A673 (cell line): ENCODE measurements around the gene PKLR.
A peak's percentile ranks its signal among the peaks of the same experiment; 100 is the strongest.

Source experiments
- EZH2 ChIP-seq: fragments of 200-600 bp; sonication (generic); IDR thresholded peaks from 2 replicates; pipeline ENCODE4 v1.6.1; 2017; ENCODE audit warnings: borderline replicate concordance, low read depth, mild to moderate bottlenecking, mixed read lengths, antibody characterized with exemption, low read length; ENCODE audit not compliant: poor library complexity, severe bottlenecking
- TF ChIP-seq, protein P1 (sequence below): fragments of 300-800, 200-600 bp; sonication (generic); conservative IDR thresholded peaks from 2 replicates; pipeline ENCODE4 v1.5.1; 2017; ENCODE audit warnings: low read depth, mild to moderate bottlenecking, antibody characterized with exemption, low read length, moderate library complexity, mixed read lengths

DNA sequence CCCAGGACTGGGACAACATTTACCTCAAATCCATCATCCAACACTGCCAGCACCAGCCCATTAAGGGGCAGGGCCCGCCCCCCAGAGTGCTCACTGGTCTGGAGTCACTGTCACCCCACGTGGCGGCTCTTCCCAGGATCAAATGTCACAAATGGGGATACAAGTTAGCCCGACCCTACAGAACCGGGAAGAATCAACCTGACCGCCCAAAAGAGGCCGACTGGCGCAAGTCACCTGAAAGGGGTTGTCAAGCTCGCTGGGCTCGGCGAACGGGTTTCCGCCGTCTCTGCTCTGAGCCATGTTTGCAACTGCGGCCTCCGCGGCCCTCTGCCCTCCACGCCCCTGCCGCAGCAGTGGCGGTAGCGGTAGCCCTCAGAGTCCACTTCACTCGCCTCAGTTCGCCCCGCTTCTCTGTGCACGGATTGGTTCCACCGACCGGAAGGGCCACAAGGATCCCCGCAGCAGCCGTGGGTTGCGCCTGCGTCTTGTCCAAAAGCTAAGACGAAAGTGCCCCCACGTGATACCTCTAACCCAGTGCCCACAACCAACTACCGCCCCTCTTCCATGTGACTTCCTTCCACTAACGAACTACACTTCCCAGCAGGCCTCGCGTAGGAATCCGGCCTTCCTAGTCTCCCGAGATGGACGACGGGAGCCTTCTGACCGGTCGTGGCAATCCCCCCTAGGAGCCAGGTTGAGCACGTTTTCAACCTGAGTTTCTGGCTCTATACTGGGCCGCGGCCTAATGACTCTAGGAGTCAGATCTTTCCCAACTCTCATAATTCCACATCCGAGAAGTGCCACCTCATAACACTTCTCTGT lies 39.2 kb downstream of the PKLR start, which contains the start of gene SCAMP3:
- TF ChIP-seq, protein P1, sequence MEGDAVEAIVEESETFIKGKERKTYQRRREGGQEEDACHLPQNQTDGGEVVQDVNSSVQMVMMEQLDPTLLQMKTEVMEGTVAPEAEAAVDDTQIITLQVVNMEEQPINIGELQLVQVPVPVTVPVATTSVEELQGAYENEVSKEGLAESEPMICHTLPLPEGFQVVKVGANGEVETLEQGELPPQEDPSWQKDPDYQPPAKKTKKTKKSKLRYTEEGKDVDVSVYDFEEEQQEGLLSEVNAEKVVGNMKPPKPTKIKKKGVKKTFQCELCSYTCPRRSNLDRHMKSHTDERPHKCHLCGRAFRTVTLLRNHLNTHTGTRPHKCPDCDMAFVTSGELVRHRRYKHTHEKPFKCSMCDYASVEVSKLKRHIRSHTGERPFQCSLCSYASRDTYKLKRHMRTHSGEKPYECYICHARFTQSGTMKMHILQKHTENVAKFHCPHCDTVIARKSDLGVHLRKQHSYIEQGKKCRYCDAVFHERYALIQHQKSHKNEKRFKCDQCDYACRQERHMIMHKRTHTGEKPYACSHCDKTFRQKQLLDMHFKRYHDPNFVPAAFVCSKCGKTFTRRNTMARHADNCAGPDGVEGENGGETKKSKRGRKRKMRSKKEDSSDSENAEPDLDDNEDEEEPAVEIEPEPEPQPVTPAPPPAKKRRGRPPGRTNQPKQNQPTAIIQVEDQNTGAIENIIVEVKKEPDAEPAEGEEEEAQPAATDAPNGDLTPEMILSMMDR, result peak; percentile 4; the same call in 1 of the 2 replicates
- no peak for TF ChIP-seq EZH2
